G401 (cell line): ENCODE data around the gene SLC12A2. TPM values are rescaled to one million over a fixed set of nuclear protein-coding genes. Genes with fewer than 3 reads are reported as not detected.

Experiments
- DNase-seq: peaks from one replicate; pipeline ENCODE4 v3.0.0-alpha.2; 2015; ENCODE audit warnings: low spot score
- in situ Hi-C: cut with HindIII; loops from 2 replicates; pipeline ENCODE4 v1.10.0; 2016; ENCODE audit warnings: low sequenced_read_pairs, mixed read lengths
- total RNA-seq: library from RNA; depleted of rRNA; stranded (reverse); fragments of >200 nt; shearing (Covaris generic); gene quantifications from 2 replicates; pipeline ENCODE4 v1.2.3, GENCODE V29; 2014

Gene SLC12A2
- total RNA-seq, 1 experiment from 2014 or later: 11.3 TPM

GRCh38 chr5:128154943-128155342 is 71.4 kb downstream of the SLC12A2 start:
- DNase-seq: no peak
- in situ Hi-C loops: no loop called here

- no peak for DNase-seq
- in situ Hi-C loops: no loop called here
Observed at GRCh38 chr5:128155776-128156175, 72.2 kb downstream of the SLC12A2 start.

DNA sequence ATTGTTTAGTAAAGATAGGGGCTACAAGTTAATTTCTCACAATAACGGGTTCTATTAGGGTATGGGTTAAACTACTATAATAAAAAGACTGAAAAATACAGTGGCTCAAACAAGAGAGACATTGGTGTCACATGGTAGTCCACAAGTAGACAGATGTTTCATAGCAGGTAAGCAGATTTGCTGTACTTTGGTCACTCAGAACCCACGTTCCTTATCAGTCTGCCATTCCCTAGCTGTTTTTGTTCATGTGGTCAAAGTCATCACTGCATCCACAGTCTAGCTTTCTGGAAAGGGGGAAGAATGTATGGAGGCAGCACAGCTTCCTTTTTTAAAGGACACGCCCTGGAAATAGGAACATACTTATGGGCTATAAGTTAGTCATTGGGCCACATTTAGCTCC is 73.0 kb downstream of the SLC12A2 start:
- no peak for DNase-seq
- in situ Hi-C loops: no loop called here

DNA sequence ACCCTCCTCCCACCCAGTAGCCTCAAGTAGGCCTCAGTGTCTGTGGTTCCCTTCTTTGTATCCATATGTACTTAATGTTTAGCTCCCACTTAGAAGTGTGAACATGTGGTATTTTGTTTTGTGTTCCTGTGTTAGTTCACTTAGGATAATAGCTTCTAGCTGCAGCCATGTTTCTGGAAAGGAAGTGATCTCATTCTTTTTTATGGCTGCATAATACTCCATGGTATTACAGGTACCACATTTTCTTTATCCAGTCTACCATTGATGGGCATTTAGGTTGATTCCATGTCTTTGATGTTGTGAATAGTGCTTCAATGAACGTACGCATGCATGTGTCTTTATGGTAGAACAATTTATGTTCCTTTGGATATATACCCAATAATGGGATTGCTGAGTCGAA is 74.8 kb downstream of the SLC12A2 start:
- in situ Hi-C loops: no loop called here
- no peak for DNase-seq

DNA sequence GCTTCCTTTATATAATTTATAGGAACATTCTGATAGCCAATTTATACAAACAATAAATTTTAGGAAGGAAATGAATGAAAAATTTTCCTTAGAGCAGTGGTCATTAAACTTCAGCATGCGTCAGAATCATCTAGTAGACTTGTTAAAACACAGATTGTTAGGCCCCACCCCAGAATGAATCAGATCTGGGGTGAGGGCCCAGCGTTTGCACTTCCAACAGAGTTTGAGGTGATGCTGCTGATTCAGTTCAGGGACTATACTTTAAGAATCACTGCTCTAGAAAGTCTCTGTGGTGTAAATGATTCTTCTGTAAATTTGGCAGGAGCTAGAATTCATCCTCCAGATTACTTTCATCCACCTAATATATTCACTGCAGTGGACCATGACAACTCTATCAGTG is 80.4 kb downstream of the SLC12A2 start:
- DNase-seq: no peak
- in situ Hi-C loops: no loop called here

DNA sequence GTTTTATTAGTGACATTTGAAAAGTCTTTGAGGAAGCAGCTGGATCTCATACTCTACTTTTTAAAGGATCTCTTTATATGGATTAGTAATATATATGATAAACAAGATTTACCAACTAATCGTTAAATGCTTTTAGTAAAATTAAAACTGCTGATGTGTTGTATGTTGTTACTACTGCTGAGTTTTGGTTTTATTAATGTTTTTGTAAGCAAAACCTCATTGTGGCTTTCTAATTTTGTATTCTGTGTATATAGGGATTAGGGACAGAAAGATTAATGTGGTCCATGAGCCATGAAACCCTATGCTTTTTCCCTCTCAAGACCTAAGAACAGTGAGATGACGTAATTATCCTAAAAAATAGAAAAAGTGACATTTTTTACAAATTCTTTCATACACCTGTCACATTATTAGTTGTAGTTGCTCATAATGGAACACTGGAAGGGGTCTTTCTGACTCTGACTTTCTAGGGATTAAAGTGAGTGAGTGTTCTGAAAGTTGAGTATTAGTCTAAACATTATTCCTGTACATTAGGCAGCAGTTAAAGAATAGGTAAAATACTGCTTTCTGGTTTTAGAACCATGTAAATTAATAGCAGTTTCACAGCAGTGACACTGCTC is 85.9 kb downstream of the SLC12A2 start:
- DNase-seq: no peak
- in situ Hi-C loops: no loop called here

GRCh38 chr5:128172102-128172501 is 88.5 kb downstream of the SLC12A2 start:
- in situ Hi-C loops: no loop called here
- DNase-seq: no peak

GRCh38 chr5:128174951-128175350 is 91.4 kb downstream of the SLC12A2 start:
- no peak for DNase-seq
- in situ Hi-C loops: no loop called here

DNA sequence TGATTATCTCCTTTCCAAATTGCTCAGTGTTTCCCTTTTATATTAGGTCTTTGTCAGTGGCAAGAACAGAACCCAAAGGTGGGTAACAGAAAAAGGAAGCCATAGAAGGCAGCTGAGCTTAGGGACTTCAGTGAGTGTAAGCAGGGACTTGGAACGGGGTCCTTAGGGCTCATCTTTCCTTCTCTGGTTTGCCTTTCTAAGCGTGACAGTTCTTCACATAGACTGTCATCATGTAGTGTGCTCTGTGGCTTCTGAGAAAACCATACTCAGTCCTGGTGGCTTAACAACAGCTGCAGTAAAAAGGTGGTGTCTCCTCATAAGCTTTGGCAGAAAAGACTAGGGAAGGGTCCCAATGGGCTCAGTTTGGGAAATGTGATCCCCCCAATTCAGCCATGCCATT is 108.8 kb downstream of the SLC12A2 start:
- in situ Hi-C loops: no loop called here
- DNase-seq: no peak

DNA sequence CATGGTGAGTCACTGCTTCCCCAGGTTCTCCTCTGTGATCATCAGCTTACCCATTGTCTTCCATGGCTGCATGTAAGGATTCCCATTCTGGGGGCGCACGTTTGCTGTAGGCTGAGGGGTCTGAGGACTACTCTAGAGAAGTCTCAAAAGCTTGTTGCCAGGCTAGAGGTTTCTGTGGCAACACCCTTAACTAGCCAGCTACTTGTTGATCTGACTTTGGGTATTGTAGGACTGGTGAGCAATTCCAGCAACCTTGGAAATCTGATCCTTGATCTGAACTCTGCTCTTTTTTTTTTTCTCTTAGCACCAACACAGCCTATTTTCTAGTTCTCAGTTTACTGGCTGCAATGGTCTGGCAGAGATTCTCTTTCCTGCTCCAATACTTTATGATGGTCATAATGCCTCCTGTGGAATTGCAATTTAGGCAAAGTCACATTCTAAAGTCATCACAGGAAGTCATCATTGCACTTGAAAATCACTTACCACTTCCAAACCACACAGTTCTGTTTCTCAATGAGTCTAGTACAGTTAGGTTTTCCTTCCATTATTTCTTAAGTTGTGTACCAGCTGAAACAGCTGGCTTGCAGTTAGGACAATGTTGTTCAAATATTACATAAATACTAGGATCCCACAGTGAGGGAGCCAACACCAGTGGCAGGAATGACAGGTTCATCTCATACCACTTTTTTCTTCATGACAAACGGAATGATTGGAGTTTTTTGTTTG is 110.3 kb downstream of the SLC12A2 start:
- DNase-seq: no peak
- in situ Hi-C loops: no loop called here

GRCh38 chr5:128195316-128195715 is 111.8 kb downstream of the SLC12A2 start:
- in situ Hi-C loops: no loop called here
- no peak for DNase-seq

DNA sequence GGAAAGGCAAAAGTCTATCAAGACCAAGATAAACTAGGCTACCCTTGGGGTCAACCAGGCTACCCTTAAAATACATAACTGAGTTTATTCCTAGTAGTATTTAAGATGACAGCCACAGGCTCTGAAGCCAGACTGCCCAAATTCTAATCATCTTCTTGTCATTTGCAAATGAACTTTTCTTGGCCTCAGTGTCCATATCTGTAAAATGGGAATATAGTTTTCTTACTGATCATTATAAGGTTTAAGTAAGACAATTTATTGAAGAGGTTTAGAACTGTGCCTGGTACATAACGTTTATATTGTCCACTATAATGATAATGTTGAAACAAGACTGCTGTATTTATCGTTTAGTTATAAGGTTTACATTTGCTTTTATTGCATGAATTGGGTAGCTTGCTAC is 112.5 kb downstream of the SLC12A2 start:
- in situ Hi-C loops: no loop called here
- no peak for DNase-seq

GRCh38 chr5:128196791-128197190 is 113.2 kb downstream of the SLC12A2 start:
- in situ Hi-C loops: no loop called here
- no peak for DNase-seq

- no peak for DNase-seq
- in situ Hi-C loops: no loop called here
Observed at GRCh38 chr5:128197896-128198522, 114.4 kb downstream of the SLC12A2 start.

DNA sequence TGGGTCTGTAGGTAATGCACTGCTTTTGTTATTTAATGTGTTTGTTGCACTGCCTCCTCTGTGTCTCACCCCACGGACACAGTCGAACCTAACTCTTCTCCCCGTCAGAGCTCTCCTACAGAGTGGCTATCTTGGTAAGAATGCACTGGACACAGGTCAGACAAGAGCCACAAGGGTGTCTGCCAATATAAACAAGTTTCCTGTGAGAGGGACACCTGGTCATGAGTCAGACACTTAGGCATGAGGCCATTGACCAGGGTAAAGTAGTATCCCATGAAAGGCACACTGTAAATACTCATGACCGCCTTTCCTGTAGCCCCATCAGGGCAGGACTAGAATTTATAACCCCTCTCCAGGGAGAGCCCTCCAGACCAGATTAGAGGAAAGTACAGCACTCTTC is 115.5 kb downstream of the SLC12A2 start:
- DNase-seq: no peak
- in situ Hi-C loops: no loop called here

GRCh38 chr5:128199611-128200010 is 116.0 kb downstream of the SLC12A2 start:
- no peak for DNase-seq
- in situ Hi-C loops: no loop called here

DNA sequence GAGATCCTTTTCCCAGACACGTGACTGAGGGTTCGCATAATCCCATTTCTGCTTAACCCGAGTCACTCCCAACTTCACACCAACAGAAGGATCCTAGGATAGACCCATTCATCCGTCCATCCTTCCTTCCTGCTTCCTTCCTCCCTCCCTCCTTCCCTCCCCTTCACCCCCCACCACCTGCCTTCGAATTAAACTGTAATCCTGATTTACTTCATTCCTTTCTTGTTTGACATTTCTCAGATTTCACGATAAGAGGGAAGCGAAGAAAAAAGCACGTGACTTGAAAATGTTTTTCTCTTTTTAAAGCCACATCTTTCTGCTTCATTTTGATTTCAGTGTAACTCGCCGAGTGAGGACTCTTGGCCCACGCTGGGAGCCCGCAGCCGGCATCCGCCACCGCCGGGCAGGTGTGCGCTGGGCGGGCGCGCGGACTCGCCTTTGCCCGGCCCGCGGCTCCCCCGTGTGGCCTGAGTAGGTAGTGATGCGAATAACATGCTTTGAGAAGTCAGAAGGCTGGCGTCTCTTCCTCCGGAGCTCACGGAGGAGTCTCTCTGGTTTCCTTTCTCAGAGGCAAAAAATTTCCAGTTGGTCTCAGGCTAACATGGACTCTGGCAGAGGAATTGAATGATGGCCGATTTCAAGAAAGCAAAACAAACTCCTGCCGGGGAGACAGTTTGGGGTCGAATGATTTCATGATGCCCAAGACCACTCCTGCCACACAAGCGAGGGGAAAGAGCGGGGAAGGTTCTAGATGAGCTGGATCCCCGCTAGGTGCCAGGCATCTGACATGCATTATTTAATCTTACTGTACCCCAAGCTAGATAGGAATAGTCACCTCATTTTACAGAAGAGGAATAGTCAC is 117.7 kb downstream of the SLC12A2 start:
- peak; percentile 78 for DNase-seq
- in situ Hi-C loops: no loop called here

DNA sequence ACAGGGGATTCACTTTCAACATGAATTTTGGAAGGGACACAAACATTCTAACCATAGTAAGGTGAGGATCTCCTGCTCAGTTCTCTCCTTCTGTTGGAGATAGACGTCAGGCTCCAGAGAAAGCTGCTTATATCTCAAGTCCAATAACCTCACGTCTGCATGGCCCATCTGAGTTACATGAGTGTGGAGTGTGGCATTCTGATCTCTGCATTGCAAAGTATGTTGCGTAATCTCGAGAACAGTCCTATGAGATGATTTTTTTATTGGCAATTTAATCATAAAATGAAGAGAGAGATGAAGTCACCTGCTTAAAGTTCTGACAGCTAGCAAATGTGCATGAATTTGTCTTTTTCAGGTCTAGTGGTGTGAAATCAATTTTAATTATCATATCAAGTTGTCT is 118.8 kb downstream of the SLC12A2 start:
- DNase-seq: no peak
- in situ Hi-C loops: no loop called here

DNA sequence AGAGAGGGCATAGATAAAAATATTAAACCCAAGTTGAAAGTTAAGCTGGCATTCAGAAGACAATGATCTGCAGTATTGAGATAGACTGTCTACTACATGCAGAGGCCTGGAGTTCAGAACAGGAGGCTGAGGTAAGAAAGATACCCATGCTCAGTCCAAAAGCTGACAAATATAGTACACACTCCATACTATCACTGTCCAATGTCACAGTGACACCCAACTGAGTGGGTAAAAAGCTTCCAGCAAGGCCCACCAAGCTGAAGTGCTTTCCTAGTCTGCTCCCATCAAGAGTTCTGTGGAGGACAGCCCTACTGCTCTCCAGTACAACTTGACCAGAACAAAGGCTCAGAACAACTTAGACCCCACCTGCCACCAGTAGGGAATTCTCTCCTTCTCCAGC is 124.9 kb downstream of the SLC12A2 start:
- no peak for DNase-seq
- in situ Hi-C loops: no loop called here
